Heart left ventricle (tissue), 13 donors: ENCODE data around the gene TAF13.

Source experiments
- POLR2A ChIP-seq, 2 donors: fragments of 450-650 bp; IDR thresholded peaks; one replicate each; pipeline ENCODE4 v1.6.1; 2017; ENCODE audit warnings: antibody characterized with exemption in 2 of 2, mild to moderate bottlenecking in 2 of 2, moderate library complexity in 2 of 2
- TF ChIP-seq, protein P1 (sequence below), 12 donors: fragments of 200-600 bp; sonication (generic) in 4 of 12; IDR thresholded peaks; one replicate each; pipeline versions ENCODE4 v1.5.0 to v1.8.0; 2018 to 2022; ENCODE audit warnings: antibody characterized with exemption in 12 of 12, mild to moderate bottlenecking in 5 of 12
- donor health status: ischemic (EF 13 %, LVEDD 7.1; RV severe dilation, severe dysfunction).
- donor health status: DM: no; HTN: yes; CAD: no.
- donor health status: DM: no; HTN: no; CAD: no.
- donor health status: ischemic (EF 25% LVEDD 6.9; RV normal size, moderate dysfunction).
- donor health status: ischemic (EF 25% LVEDD 5.7; RV mildly dilated, moderate dysfunction).
- donor health status: ischemic (EF 35%, LVEDD 5.7; RV mildly dilated, moderate dysfunction).
- donor health status: nonischemic (EF 11% LVEDD 7.7; RV severe dilation, severe dysfunction).
- donor health status: DM: yes; HTN: yes; CAD: no.
- donor health status: PGD.
- donor health status: ischemic (EF 29% LVEDD 5.4; RV normal size, mild dysfunction).
- donor health status: nonischemic (EF 23%, LVEDD 6.1; RV moderate dilation, normal function).

DNA sequence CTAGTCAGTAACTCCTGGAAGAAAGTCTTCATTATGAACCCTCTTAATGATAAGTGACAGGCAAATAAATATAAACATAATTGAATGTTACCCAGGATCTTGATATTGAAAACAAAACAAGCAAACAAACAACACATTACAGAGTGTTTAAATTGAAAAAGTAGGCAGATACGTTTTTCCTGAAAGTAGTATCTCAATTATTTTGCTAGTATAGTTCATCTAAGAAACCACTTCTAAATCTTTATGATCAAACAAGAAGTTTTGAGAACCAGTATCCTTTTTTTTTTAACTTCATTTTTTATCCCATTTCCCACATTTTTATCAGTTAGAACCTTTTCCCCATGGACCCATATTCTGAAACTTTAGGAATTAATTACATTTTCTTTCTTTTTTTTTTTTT is 30.2 kb downstream of the TAF13 start:
- TF ChIP-seq, protein P1, sequence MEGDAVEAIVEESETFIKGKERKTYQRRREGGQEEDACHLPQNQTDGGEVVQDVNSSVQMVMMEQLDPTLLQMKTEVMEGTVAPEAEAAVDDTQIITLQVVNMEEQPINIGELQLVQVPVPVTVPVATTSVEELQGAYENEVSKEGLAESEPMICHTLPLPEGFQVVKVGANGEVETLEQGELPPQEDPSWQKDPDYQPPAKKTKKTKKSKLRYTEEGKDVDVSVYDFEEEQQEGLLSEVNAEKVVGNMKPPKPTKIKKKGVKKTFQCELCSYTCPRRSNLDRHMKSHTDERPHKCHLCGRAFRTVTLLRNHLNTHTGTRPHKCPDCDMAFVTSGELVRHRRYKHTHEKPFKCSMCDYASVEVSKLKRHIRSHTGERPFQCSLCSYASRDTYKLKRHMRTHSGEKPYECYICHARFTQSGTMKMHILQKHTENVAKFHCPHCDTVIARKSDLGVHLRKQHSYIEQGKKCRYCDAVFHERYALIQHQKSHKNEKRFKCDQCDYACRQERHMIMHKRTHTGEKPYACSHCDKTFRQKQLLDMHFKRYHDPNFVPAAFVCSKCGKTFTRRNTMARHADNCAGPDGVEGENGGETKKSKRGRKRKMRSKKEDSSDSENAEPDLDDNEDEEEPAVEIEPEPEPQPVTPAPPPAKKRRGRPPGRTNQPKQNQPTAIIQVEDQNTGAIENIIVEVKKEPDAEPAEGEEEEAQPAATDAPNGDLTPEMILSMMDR (IDR thresholded peaks at IDR 0.05): no peak
- TF ChIP-seq POLR2A (IDR thresholded peaks at IDR 0.05): no peak
